GM19455 (cell line): Measurements from ENCODE around the gene DMXL1.
"Not testable (repeated sequence)": the region's sequence is repeated elsewhere in the genome, so short reads cannot be mapped to it uniquely, and the experiment has no call there.

Experiments used
- ATAC-seq: cut with Tn5 transposase; IDR thresholded peaks from one replicate; pipeline ENCODE4 v1.9.1; 2021; ENCODE audit not compliant: unreplicated experiment

The DMXL1 gene

GRCh38 chr5:119123280-119123679 lies 52.4 kb downstream of the DMXL1 start:
- no peak for ATAC-seq

- ATAC-seq = no peak
These were observed 58.9 kb downstream of the DMXL1 start for GRCh38 chr5:119129770-119130169.

- no peak for ATAC-seq
These were observed 60.8 kb downstream of the DMXL1 start for GRCh38 chr5:119131530-119132304.

- ATAC-seq = not testable (repeated sequence)
These were observed 64.9 kb downstream of the DMXL1 start for GRCh38 chr5:119135743-119136142.

- ATAC-seq = no peak
These were observed 65.9 kb downstream of the DMXL1 start for GRCh38 chr5:119136666-119137318.

- no peak for ATAC-seq
These were observed 82.7 kb downstream of the DMXL1 start for GRCh38 chr5:119153629-119154028.

- ATAC-seq = no peak
These were observed 87.3 kb downstream of the DMXL1 start for GRCh38 chr5:119158144-119158543.

- ATAC-seq = no peak
These were observed 90.5 kb downstream of the DMXL1 start for GRCh38 chr5:119161430-119161829.

GRCh38 chr5:119166026-119166425 lies 95.1 kb downstream of the DMXL1 start:
- no peak for ATAC-seq

- no peak for ATAC-seq
These were observed 97.5 kb downstream of the DMXL1 start for GRCh38 chr5:119168401-119168800.

- ATAC-seq = no peak
These were observed 100.8 kb downstream of the DMXL1 start for GRCh38 chr5:119171686-119172085.

- ATAC-seq = peak; percentile 55
These were observed 103.8 kb downstream of the DMXL1 start for GRCh38 chr5:119174578-119175163.

GRCh38 chr5:119176785-119177184 lies 105.9 kb downstream of the DMXL1 start:
- ATAC-seq = no peak

GRCh38 chr5:119177226-119177625 lies 106.3 kb downstream of the DMXL1 start:
- no peak for ATAC-seq

- ATAC-seq = no peak
These were observed 107.5 kb downstream of the DMXL1 start for GRCh38 chr5:119178435-119178834.

GRCh38 chr5:119179857-119180641 lies 109.2 kb downstream of the DMXL1 start:
- no peak for ATAC-seq

- not testable (repeated sequence) for ATAC-seq
These were observed 114.6 kb downstream of the DMXL1 start for GRCh38 chr5:119185512-119185911.

- no peak for ATAC-seq
These were observed 117.1 kb downstream of the DMXL1 start for GRCh38 chr5:119187776-119188529.

- ATAC-seq = no peak
These were observed 119.7 kb downstream of the DMXL1 start for GRCh38 chr5:119190470-119191095.

GRCh38 chr5:119191944-119192343 lies 121.1 kb downstream of the DMXL1 start:
- ATAC-seq = no peak
